Heart left ventricle (tissue), 13 donors: Measurements from ENCODE around the gene OPN1MW.
"Not testable (repeated sequence)": the region's sequence is repeated elsewhere in the genome, so short reads cannot be mapped to it uniquely, and the experiment has no call there.

Experiments used
- CTCF ChIP-seq, 12 donors: fragments of 200-600 bp; sonication (generic) in 4 of 12; IDR thresholded peaks; one replicate each; pipeline versions ENCODE4 v1.5.0 to v1.8.0; 2018 to 2022; ENCODE audit warnings: antibody characterized with exemption in 12 of 12, mild to moderate bottlenecking in 5 of 12
- POLR2A ChIP-seq, 2 donors: fragments of 450-650 bp; IDR thresholded peaks; one replicate each; pipeline ENCODE4 v1.6.1; 2017; ENCODE audit warnings: antibody characterized with exemption in 2 of 2, mild to moderate bottlenecking in 2 of 2, moderate library complexity in 2 of 2
- donor health status: ischemic (EF 13 %, LVEDD 7.1; RV severe dilation, severe dysfunction).
- donor health status: DM: no; HTN: yes; CAD: no.
- donor health status: DM: no; HTN: no; CAD: no.
- donor health status: ischemic (EF 25% LVEDD 6.9; RV normal size, moderate dysfunction).
- donor health status: ischemic (EF 25% LVEDD 5.7; RV mildly dilated, moderate dysfunction).
- donor health status: ischemic (EF 35%, LVEDD 5.7; RV mildly dilated, moderate dysfunction).
- donor health status: nonischemic (EF 11% LVEDD 7.7; RV severe dilation, severe dysfunction).
- donor health status: DM: yes; HTN: yes; CAD: no.
- donor health status: PGD.
- donor health status: ischemic (EF 29% LVEDD 5.4; RV normal size, mild dysfunction).
- donor health status: nonischemic (EF 23%, LVEDD 6.1; RV moderate dilation, normal function).

- not testable (repeated sequence) for TF ChIP-seq CTCF, POLR2A (IDR thresholded peaks at IDR 0.05)
Measured at GRCh38 chrX:154196466-154196865, 14.1 kb downstream of the OPN1MW start.
